ENCODE results near the gene DAB2.

GRCh38 chr5:39447059-39447458 is 22.3 kb upstream of the DAB2 start:
- TF ChIP-seq CTCF (IDR thresholded peaks at IDR 0.05) (no peak), POLR2A (IDR thresholded peaks at IDR 0.05) (no peak)

Measured in thyroid gland (tissue), 4 donors.